ENCODE results near the gene CMSS1.

CMSS1 gene

GRCh38 chr3:100157685-100158084 lies 340.0 kb downstream of the CMSS1 start:
- Histone ChIP-seq H3K27ac (ENCODE audit: extremely low read depth, low read depth, low read length) (no peak overlapping the region), H3K4me3 (ENCODE audit: low read depth, low read length) (no peak overlapping the region), H3K36me3 (ENCODE audit: control insufficient read depth in 2 of 2, insufficient read depth in 1 of 2, low read length in 2 of 2) (no peaks in the 10 kb centered on the region), H3K9me3 (ENCODE audit: control insufficient read depth, insufficient read depth, low read depth, low read length) (no peaks in the 10 kb centered on the region), H3K4me1 (ENCODE audit: control insufficient read depth, insufficient read depth, low read length) (no peaks in the 10 kb centered on the region)
- TF ChIP-seq ZNF692 (tag by site-specific recombination; IDR thresholded peaks at IDR 0.05) (no peak), ZNF140 (tag by site-specific recombination; IDR thresholded peaks at IDR 0.05) (no peak), GLIS1 (tag by site-specific recombination; IDR thresholded peaks at IDR 0.05) (no peak), ZNF654 (tag by site-specific recombination; IDR thresholded peaks at IDR 0.05; ENCODE audit: low read depth) (no peak), ZNF792 (tag by site-specific recombination; IDR thresholded peaks at IDR 0.05) (no peak)
- ChIA-PET POLR2A (no interaction called here), CTCF (interaction anchor here (0.6 kb wide), 1 partner anchor 296 kb away, joined by 3 read pairs; no protein-coding TSS in a partner anchor)

- TF ChIP-seq ZNF654 (tag by site-specific recombination; IDR thresholded peaks at IDR 0.05; ENCODE audit: low read depth) (no peak), ZNF169 (tag by site-specific recombination; IDR thresholded peaks at IDR 0.05) (no peak), SP2 (tag by site-specific recombination; IDR thresholded peaks at IDR 0.05) (no peak), ZNF280D (tag by site-specific recombination; IDR thresholded peaks at IDR 0.05) (no peak), ZNF785 (tag by site-specific recombination; IDR thresholded peaks at IDR 0.05) (no peak), ZNF600 (tag by site-specific recombination; IDR thresholded peaks at IDR 0.05) (no peak), ZNF391 (tag by site-specific recombination; IDR thresholded peaks at IDR 0.05; ENCODE audit: borderline replicate concordance, low read depth) (no peak)
- TF ChIP-seq, protein P1, sequence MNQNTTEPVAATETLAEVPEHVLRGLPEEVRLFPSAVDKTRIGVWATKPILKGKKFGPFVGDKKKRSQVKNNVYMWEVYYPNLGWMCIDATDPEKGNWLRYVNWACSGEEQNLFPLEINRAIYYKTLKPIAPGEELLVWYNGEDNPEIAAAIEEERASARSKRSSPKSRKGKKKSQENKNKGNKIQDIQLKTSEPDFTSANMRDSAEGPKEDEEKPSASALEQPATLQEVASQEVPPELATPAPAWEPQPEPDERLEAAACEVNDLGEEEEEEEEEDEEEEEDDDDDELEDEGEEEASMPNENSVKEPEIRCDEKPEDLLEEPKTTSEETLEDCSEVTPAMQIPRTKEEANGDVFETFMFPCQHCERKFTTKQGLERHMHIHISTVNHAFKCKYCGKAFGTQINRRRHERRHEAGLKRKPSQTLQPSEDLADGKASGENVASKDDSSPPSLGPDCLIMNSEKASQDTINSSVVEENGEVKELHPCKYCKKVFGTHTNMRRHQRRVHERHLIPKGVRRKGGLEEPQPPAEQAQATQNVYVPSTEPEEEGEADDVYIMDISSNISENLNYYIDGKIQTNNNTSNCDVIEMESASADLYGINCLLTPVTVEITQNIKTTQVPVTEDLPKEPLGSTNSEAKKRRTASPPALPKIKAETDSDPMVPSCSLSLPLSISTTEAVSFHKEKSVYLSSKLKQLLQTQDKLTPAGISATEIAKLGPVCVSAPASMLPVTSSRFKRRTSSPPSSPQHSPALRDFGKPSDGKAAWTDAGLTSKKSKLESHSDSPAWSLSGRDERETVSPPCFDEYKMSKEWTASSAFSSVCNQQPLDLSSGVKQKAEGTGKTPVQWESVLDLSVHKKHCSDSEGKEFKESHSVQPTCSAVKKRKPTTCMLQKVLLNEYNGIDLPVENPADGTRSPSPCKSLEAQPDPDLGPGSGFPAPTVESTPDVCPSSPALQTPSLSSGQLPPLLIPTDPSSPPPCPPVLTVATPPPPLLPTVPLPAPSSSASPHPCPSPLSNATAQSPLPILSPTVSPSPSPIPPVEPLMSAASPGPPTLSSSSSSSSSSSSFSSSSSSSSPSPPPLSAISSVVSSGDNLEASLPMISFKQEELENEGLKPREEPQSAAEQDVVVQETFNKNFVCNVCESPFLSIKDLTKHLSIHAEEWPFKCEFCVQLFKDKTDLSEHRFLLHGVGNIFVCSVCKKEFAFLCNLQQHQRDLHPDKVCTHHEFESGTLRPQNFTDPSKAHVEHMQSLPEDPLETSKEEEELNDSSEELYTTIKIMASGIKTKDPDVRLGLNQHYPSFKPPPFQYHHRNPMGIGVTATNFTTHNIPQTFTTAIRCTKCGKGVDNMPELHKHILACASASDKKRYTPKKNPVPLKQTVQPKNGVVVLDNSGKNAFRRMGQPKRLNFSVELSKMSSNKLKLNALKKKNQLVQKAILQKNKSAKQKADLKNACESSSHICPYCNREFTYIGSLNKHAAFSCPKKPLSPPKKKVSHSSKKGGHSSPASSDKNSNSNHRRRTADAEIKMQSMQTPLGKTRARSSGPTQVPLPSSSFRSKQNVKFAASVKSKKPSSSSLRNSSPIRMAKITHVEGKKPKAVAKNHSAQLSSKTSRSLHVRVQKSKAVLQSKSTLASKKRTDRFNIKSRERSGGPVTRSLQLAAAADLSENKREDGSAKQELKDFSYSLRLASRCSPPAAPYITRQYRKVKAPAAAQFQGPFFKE (tag by site-specific recombination; IDR thresholded peaks at IDR 0.05; ENCODE audit: borderline replicate concordance), result no peak
- TF ChIP-seq, protein P2, sequence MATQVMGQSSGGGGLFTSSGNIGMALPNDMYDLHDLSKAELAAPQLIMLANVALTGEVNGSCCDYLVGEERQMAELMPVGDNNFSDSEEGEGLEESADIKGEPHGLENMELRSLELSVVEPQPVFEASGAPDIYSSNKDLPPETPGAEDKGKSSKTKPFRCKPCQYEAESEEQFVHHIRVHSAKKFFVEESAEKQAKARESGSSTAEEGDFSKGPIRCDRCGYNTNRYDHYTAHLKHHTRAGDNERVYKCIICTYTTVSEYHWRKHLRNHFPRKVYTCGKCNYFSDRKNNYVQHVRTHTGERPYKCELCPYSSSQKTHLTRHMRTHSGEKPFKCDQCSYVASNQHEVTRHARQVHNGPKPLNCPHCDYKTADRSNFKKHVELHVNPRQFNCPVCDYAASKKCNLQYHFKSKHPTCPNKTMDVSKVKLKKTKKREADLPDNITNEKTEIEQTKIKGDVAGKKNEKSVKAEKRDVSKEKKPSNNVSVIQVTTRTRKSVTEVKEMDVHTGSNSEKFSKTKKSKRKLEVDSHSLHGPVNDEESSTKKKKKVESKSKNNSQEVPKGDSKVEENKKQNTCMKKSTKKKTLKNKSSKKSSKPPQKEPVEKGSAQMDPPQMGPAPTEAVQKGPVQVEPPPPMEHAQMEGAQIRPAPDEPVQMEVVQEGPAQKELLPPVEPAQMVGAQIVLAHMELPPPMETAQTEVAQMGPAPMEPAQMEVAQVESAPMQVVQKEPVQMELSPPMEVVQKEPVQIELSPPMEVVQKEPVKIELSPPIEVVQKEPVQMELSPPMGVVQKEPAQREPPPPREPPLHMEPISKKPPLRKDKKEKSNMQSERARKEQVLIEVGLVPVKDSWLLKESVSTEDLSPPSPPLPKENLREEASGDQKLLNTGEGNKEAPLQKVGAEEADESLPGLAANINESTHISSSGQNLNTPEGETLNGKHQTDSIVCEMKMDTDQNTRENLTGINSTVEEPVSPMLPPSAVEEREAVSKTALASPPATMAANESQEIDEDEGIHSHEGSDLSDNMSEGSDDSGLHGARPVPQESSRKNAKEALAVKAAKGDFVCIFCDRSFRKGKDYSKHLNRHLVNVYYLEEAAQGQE (tag by site-specific recombination; IDR thresholded peaks at IDR 0.05), result no peak
- H3K4me3 ChIP-seq (ENCODE audit: low read depth, low read length), result no peak overlapping the region
- no peaks in the 10 kb centered on the region for H3K9me3 ChIP-seq (ENCODE audit: control insufficient read depth, insufficient read depth, low read depth, low read length)
- no peak overlapping the region for H3K27ac ChIP-seq (ENCODE audit: extremely low read depth, low read depth, low read length)
- H3K4me1 ChIP-seq (ENCODE audit: control insufficient read depth, insufficient read depth, low read length), result no peaks in the 10 kb centered on the region
- H3K36me3 ChIP-seq (ENCODE audit: control insufficient read depth in 2 of 2, insufficient read depth in 1 of 2, low read length in 2 of 2), result no peaks in the 10 kb centered on the region
- ChIA-PET POLR2A (no interaction called here), CTCF (no interaction called here)
Measured at GRCh38 chr3:100158918-100159330, 341.3 kb downstream of the CMSS1 start.
